GM12891 (cell line): ENCODE data around the gene DOCK8.

ENCODE experiments used
- PAX5 ChIP-seq: IDR thresholded peaks from 2 replicates; pipeline ENCODE4 v1.6.1; 2011; ENCODE audit warnings: low read length, moderate library complexity, mild to moderate bottlenecking; ENCODE audit not compliant: insufficient read depth, severe bottlenecking
- POLR2A ChIP-seq: IDR thresholded peaks from 2 replicates; pipeline ENCODE4 v1.6.1; 2011; ENCODE audit warnings: low read depth, low read length, control low read depth
- POLR2AphosphoS5 ChIP-seq: IDR thresholded peaks from 2 replicates; pipeline ENCODE4 v1.6.1; 2011; ENCODE audit warnings: low read depth, low read length, control low read depth
- POU2F2 ChIP-seq: IDR thresholded peaks from 2 replicates; pipeline ENCODE4 v1.6.1; 2011; ENCODE audit warnings: low read depth, mild to moderate bottlenecking, control low read depth, low read length, moderate library complexity
- SPI1 ChIP-seq: IDR thresholded peaks from 2 replicates; pipeline ENCODE4 v1.6.1; 2011; ENCODE audit warnings: low read depth, low read length, control low read depth
- TAF1 ChIP-seq: IDR thresholded peaks from 2 replicates; pipeline ENCODE4 v1.6.1; 2011; ENCODE audit warnings: low read depth, low read length, control low read depth

DNA sequence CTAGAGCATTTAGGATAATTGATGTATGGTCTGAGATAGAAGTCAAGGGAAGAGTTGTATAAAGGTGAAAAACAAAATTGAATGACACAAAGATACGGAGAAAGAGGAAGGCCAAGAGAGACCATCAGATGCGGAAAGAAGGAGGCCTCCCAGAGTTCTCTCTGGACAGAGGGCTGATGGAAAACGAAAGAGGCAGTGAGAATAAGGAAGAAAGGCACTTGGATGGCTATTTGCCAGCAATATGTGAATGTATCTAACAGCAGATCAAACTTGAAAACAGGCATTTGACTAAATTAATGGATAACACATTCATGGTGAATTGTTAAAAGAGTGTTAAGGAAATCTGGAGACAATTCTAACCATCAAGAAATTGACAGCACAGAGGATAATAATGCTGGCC is 2.4 kb upstream of the DOCK8 start:
- no peak for TF ChIP-seq POLR2AphosphoS5
- no peak for TF ChIP-seq TAF1
- no peak for TF ChIP-seq POLR2A
- no peak for TF ChIP-seq SPI1
- TF ChIP-seq POU2F2 = no peak
- TF ChIP-seq PAX5 = no peak
